HL-60 (cell line): Measurements from ENCODE around the gene XRCC4.

Source experiments
- CTCF ChIP-seq: IDR thresholded peaks from one replicate; pipeline ENCODE4 v1.5.1; 2011; ENCODE audit warnings: low read length, control low read depth, inconsistent platforms; ENCODE audit not compliant: insufficient read depth
- POLR2AphosphoS5 ChIP-seq: IDR thresholded peaks from 2 replicates; pipeline ENCODE4 v1.6.1; 2012; ENCODE audit warnings: low read depth
- REST ChIP-seq: IDR thresholded peaks from 2 replicates; pipeline ENCODE4 v1.6.1; 2012; ENCODE audit warnings: low read depth; ENCODE audit not compliant: insufficient replicate concordance

- no peak for TF ChIP-seq CTCF
- TF ChIP-seq POLR2AphosphoS5, result no peak
- no peak for TF ChIP-seq REST
Measured at GRCh38 chr5:83042507-83042906, 34.8 kb upstream of the XRCC4 start.
